IPS DF 4.7 (cell line): ENCODE measurements around the gene MAML3.

ENCODE experiments used
- DNase-seq: peaks from one replicate; pipeline ENCODE4 v3.0.0-alpha.2; 2013; ENCODE audit warnings: low spot score; ENCODE audit errors: extremely low read depth

MAML3 gene

GRCh38 chr4:139668658-139669201, 485.3 kb downstream of the MAML3 start:
- DNase-seq = no peak

DNA sequence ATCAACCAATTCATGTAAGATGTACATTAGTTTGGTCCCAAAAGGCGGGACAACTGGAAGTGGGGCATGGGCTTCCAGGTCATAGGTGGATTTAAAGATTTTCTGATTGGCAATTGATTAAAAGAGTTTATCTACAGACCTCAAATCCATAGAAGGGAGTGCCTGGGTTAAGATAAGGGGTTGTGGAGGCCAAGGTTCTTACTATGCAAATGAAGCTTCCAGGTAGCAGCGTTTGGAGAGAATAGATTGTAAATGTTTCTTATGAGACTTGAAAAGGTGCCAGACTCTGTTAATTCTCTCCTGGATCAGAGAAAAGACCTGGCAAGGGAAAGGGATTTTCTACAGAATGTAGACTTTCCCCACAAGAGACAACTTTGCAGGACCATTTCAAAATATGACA, 485.9 kb downstream of the MAML3 start:
- DNase-seq = no peak
